Astrocyte of the cerebellum (primary cell): Measurements from ENCODE around the gene LRRC58.
"Not testable (repeated sequence)": the region's sequence is repeated elsewhere in the genome, so short reads cannot be mapped to it uniquely, and the experiment has no call there.

Experiments used
- DNase-seq: peaks from one replicate; pipeline ENCODE4 v3.0.0-alpha.2; 2011; ENCODE audit warnings: low read depth
- H3K4me3 ChIP-seq: 2 replicates; pipeline ENCODE4 v1.5.1; 2011; ENCODE audit warnings: mild to moderate bottlenecking, low read depth, low read length, moderate library complexity
- CTCF ChIP-seq: IDR thresholded peaks from 2 replicates; pipeline ENCODE4 v1.5.1; 2012; ENCODE audit warnings: low read length, low read depth, moderate library complexity, mild to moderate bottlenecking; ENCODE audit errors: missing control alignments
- in situ Hi-C: cut with HindIII; loops from 2 replicates; pipeline ENCODE4 v1.10.0; 2017; ENCODE audit warnings: low sequenced_read_pairs

The LRRC58 gene

DNA sequence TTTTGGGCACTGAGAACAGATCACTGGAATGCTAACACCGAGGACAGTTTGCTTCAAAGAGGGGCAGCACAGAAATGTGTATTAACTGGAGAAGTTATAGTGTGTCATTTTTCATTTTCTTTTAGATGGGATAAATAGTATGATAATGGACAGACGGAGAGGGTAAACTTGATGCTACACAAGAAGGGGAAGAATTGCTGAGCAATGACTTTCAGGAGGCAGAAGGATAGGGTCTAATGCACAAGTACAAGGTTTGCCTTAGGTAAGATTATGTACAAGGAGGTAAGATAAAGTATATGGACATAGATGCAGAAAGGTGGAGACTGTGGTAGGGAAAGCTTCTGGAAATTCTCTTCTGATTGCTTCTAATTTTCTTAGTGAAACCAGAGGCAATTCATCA, 32.3 kb upstream of the LRRC58 start:
- no peak overlapping the region for H3K4me3 ChIP-seq
- in situ Hi-C loops: no loop called here
- TF ChIP-seq CTCF: no peak
- no peak for DNase-seq

GRCh38 chr3:120377948-120378347, 28.8 kb upstream of the LRRC58 start:
- in situ Hi-C loops, H3K4me3 ChIP-seq, DNase-seq: not testable (repeated sequence)

- no peak for DNase-seq
- in situ Hi-C loops: no loop called here
- TF ChIP-seq CTCF: no peak
- no peak overlapping the region for H3K4me3 ChIP-seq
Observed at GRCh38 chr3:120370463-120370862, 21.3 kb upstream of the LRRC58 start.

DNA sequence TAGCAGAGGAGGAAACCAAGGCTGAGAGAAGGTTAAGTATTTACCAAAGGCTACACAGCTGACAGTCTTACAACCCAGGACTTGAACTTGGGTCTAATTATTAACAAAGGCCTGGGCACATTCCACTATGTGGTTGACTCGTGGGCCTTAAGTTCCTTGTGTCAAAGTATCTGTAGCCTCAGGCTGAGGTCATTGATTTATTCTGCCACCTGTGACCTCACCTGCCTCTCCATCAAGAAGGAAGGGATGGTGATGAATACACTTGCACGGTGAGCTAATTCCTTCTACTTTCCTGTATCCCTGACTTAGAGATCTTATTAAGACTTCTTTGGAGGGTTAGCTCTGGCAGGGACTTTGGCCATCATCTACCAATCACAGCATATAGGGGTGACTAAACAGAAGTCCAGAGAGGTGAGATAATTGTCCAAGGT, 19.9 kb upstream of the LRRC58 start:
- TF ChIP-seq CTCF: no peak
- no peak overlapping the region for H3K4me3 ChIP-seq
- in situ Hi-C loops: no loop called here
- DNase-seq: no peak

GRCh38 chr3:120368172-120368571, 19.0 kb upstream of the LRRC58 start:
- DNase-seq: no peak
- TF ChIP-seq CTCF: no peak
- no peak overlapping the region for H3K4me3 ChIP-seq
- in situ Hi-C loops: no loop called here

GRCh38 chr3:120364821-120365220, 15.7 kb upstream of the LRRC58 start:
- no peak for DNase-seq
- in situ Hi-C loops: no loop called here
- no peak for TF ChIP-seq CTCF
- H3K4me3 ChIP-seq: no peak overlapping the region

DNA sequence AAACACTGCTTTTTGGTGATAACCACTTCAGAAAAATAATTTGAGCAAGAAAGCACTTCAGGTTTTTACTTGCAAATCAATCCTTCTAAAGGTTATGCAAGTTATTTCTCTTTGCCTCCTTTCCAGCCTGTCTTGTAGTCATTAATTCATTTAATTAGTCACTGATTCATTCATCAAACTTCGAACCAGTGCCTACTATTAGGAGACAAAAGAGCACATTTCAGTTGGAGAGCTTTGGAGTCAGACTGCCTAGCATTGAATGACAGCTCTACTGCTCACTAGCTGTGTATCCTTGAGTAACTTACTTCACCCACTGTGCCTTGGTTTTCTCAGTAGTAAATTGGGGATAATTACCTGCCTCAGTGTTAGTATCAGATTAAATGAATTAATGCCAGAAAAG, 14.9 kb upstream of the LRRC58 start:
- no peak for DNase-seq
- no peak overlapping the region for H3K4me3 ChIP-seq
- in situ Hi-C loops: no loop called here
- no peak for TF ChIP-seq CTCF
